Measurements from ENCODE around the gene RWDD4. TPM values are rescaled to one million over a fixed set of nuclear protein-coding genes. Genes with fewer than 3 reads are reported as not detected.

RWDD4 gene
- total RNA-seq, 1 donor from 2014 or later, result 19.4 TPM

DNA sequence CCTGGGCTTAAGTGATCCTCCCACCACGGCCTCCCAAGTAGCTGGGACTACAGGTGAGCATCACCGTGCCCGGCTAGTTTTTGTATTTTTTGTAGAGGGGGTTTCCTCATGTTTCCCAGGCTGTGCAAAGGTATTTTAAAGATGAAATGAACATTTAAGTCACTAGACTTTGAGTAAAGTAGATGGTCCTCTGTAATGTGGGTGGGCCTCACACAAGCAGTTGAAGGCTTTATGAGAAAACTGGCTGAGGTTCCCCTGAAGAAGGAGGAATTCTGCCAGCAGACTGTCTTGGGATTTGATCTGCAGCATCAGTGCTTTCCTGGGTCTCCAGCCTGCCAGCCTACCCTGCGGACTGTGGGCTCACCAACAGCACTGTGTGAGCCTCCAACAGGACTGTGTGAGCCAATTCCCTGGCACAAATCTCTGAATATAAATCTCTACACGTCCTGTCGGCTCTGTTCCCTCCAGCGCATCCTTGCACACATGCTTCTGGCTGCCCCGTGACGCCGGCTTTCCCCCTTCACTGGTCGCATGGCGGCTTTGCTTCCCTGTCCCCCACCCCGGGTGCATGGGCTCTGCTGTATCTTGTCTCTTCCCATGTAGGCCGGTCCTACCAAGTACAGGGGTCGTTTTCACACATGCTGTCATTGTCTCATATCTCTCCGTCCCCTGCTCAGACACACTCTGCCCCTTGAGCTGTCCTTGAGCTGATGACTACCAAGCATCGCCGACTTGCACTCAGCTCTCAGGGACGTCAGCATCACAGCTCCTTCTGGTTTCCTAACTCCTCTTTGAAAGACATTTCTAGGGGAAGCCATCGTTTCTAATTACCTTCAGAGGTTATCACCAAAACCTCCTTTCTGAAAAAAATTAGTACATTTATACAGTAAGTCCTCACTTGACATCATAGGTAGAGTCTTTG is 46.4 kb downstream of the RWDD4 start:
- Histone ChIP-seq H4K20me1 (ENCODE audit: insufficient read depth, low read length) (no peaks in the 10 kb centered on the region), H3K4me3 (ENCODE audit: insufficient read depth, low read depth, low read length) (no peak overlapping the region), H3K4me1 (ENCODE audit: insufficient read depth, low read length) (no peaks in the 10 kb centered on the region), H2AFZ (ENCODE audit: low read depth, low read length) (no peak overlapping the region), H3K27ac (ENCODE audit: low read depth, low read length) (no peak overlapping the region), H3K27me3 (ENCODE audit: insufficient read depth, low read length) (no peaks in the 10 kb centered on the region), H3K9ac (ENCODE audit: low read length) (no peak overlapping the region), H3K36me3 (ENCODE audit: insufficient read depth, low read length) (no peaks in the 10 kb centered on the region), H3K79me2 (ENCODE audit: insufficient read depth, low read length) (no peaks in the 10 kb centered on the region), H3K9me3 (ENCODE audit: insufficient read depth, low read depth, low read length) (no peaks in the 10 kb centered on the region), H3K4me2 (ENCODE audit: low read length) (no peak overlapping the region)
- peaks cover 3% of the 10 kb centered on the region for H3K4me1 Mint-ChIP-seq (ENCODE audit: low read depth, unreplicated experiment)
- no peaks in the 10 kb centered on the region for H3K9me3 Mint-ChIP-seq (ENCODE audit: unreplicated experiment)
- no peak for TF ChIP-seq EZH2 (IDR thresholded peaks at IDR 0.05; ENCODE audit: insufficient read depth, low read length)
- TF ChIP-seq, protein P1, sequence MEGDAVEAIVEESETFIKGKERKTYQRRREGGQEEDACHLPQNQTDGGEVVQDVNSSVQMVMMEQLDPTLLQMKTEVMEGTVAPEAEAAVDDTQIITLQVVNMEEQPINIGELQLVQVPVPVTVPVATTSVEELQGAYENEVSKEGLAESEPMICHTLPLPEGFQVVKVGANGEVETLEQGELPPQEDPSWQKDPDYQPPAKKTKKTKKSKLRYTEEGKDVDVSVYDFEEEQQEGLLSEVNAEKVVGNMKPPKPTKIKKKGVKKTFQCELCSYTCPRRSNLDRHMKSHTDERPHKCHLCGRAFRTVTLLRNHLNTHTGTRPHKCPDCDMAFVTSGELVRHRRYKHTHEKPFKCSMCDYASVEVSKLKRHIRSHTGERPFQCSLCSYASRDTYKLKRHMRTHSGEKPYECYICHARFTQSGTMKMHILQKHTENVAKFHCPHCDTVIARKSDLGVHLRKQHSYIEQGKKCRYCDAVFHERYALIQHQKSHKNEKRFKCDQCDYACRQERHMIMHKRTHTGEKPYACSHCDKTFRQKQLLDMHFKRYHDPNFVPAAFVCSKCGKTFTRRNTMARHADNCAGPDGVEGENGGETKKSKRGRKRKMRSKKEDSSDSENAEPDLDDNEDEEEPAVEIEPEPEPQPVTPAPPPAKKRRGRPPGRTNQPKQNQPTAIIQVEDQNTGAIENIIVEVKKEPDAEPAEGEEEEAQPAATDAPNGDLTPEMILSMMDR (IDR thresholded peaks at IDR 0.05; ENCODE audit: insufficient read depth, low read depth, low read length), result no peak
- DNase-seq (ENCODE audit: low read depth) (no peak), FAIRE-seq (no peak)
- no peak overlapping the region for H3K4me3 Mint-ChIP-seq (ENCODE audit: unreplicated experiment)
- H3K27ac Mint-ChIP-seq (ENCODE audit: unreplicated experiment), result no peak overlapping the region
- no peaks in the 10 kb centered on the region for H3K36me3 Mint-ChIP-seq (ENCODE audit: low read depth, unreplicated experiment)
- peaks cover 4% of the 10 kb centered on the region for H3K27me3 Mint-ChIP-seq (ENCODE audit: low read depth, unreplicated experiment)

- H3K4me3 Mint-ChIP-seq (ENCODE audit: unreplicated experiment), result no peak overlapping the region
- no peak overlapping the region for H3K27ac Mint-ChIP-seq (ENCODE audit: unreplicated experiment)
- Histone ChIP-seq H3K4me3 (ENCODE audit: insufficient read depth, low read depth, low read length) (no peak overlapping the region), H3K36me3 (ENCODE audit: insufficient read depth, low read length) (no peaks in the 10 kb centered on the region), H4K20me1 (ENCODE audit: insufficient read depth, low read length) (no peaks in the 10 kb centered on the region), H3K9ac (ENCODE audit: low read length) (no peak overlapping the region), H3K79me2 (ENCODE audit: insufficient read depth, low read length) (no peaks in the 10 kb centered on the region), H3K27me3 (ENCODE audit: insufficient read depth, low read length) (no peaks in the 10 kb centered on the region), H3K4me2 (ENCODE audit: low read length) (no peak overlapping the region), H3K27ac (ENCODE audit: low read depth, low read length) (no peak overlapping the region), H3K4me1 (ENCODE audit: insufficient read depth, low read length) (no peaks in the 10 kb centered on the region), H2AFZ (ENCODE audit: low read depth, low read length) (no peak overlapping the region), H3K9me3 (ENCODE audit: insufficient read depth, low read depth, low read length) (no peaks in the 10 kb centered on the region)
- peaks cover 3% of the 10 kb centered on the region for H3K4me1 Mint-ChIP-seq (ENCODE audit: low read depth, unreplicated experiment)
- H3K36me3 Mint-ChIP-seq (ENCODE audit: low read depth, unreplicated experiment), result no peaks in the 10 kb centered on the region
- peaks cover 4% of the 10 kb centered on the region for H3K27me3 Mint-ChIP-seq (ENCODE audit: low read depth, unreplicated experiment)
- no peaks in the 10 kb centered on the region for H3K9me3 Mint-ChIP-seq (ENCODE audit: unreplicated experiment)
- no peak for DNase-seq (ENCODE audit: low read depth)
- no peak for FAIRE-seq
- TF ChIP-seq, protein P1 (IDR thresholded peaks at IDR 0.05; ENCODE audit: insufficient read depth, low read depth, low read length), result no peak
- TF ChIP-seq EZH2 (IDR thresholded peaks at IDR 0.05; ENCODE audit: insufficient read depth, low read length), result no peak
These were observed 47.7 kb downstream of the RWDD4 start for GRCh38 chr4:183611210-183611830.
